Common myeloid progenitor, CD34-positive (primary cell): Measurements from ENCODE around the gene TMEM8B.

Source experiments
- CTCF ChIA-PET: fragments of 350-600 bp; sonication (Branson Sonifier 250); formaldehyde crosslinking; loops from one replicate; lab custom pipeline; 2021; ENCODE audit warnings: antibody characterized with exemption; lab: Charles Lee
- POLR2A ChIA-PET: fragments of 350-600 bp; sonication (Branson Sonifier 250); formaldehyde crosslinking; loops from one replicate; lab custom pipeline; 2021; ENCODE audit warnings: antibody characterized with exemption; lab: Charles Lee
- DNase-seq, 3 donors: peaks; one replicate each; pipeline versions ENCODE4 v3.0.0 to v3.0.0-alpha.2; 2013
- H3K27ac ChIP-seq, 2 experiments: 1 replicate in 1 of 2; 2 replicates in 1 of 2; pipeline ENCODE4 v1.7.0; 2013; ENCODE audit warnings: inconsistent platforms in 2 of 2, low read length in 2 of 2, mild to moderate bottlenecking in 2 of 2, low read depth in 1 of 2, moderate library complexity in 1 of 2; ENCODE audit not compliant: severe bottlenecking in 2 of 2, insufficient read depth in 1 of 2, poor library complexity in 1 of 2
- H3K27me3 ChIP-seq, 5 experiments: replicated peaks in 2 of 5; 1 replicate in 3 of 5; 2 replicates in 2 of 5; pipeline versions ENCODE4 v1.6.1 to v1.7.0; 2013; ENCODE audit warnings: low read length in 4 of 5, mild to moderate bottlenecking in 2 of 5, moderate library complexity in 2 of 5, inconsistent platforms in 1 of 5; ENCODE audit not compliant: insufficient read depth in 5 of 5, control insufficient read depth in 4 of 5
- H3K36me3 ChIP-seq, 4 experiments: 1 replicate in 2 of 4; 2 replicates in 2 of 4; pipeline versions ENCODE4 v1.6.1 to v1.7.0; 2013; ENCODE audit warnings: low read length in 3 of 4, control low read depth in 1 of 4, mild to moderate bottlenecking in 1 of 4; ENCODE audit not compliant: control insufficient read depth in 4 of 4, insufficient read depth in 4 of 4
- H3K4me1 ChIP-seq, 4 experiments: 1 replicate in 3 of 4; 2 replicates in 1 of 4; pipeline versions ENCODE4 v1.6.1 to v1.7.1; 2013; ENCODE audit warnings: low read length in 3 of 4, mild to moderate bottlenecking in 3 of 4, control low read depth in 1 of 4, inconsistent platforms in 1 of 4, moderate library complexity in 1 of 4; ENCODE audit not compliant: control insufficient read depth in 4 of 4, insufficient read depth in 4 of 4; ENCODE audit errors: control extremely low read depth in 1 of 4
- H3K4me3 ChIP-seq, 7 experiments: 1 replicate in 4 of 7; 2 replicates in 3 of 7; pipeline versions ENCODE4 v1.5.1 to v1.7.0; 2013; ENCODE audit warnings: mild to moderate bottlenecking in 7 of 7, low read length in 6 of 7, moderate library complexity in 6 of 7, inconsistent platforms in 2 of 7, low read depth in 2 of 7, control low read depth in 1 of 7; ENCODE audit not compliant: insufficient read depth in 4 of 7, control insufficient read depth in 1 of 7; ENCODE audit errors: extremely low read depth in 1 of 7
- H3K9me3 ChIP-seq, 5 experiments: 1 replicate in 4 of 5; 2 replicates in 1 of 5; pipeline versions ENCODE4 v1.6.1 to v1.7.1; 2013; ENCODE audit warnings: low read length in 4 of 5, mild to moderate bottlenecking in 2 of 5, inconsistent platforms in 1 of 5, low read depth in 1 of 5, moderate library complexity in 1 of 5; ENCODE audit not compliant: control insufficient read depth in 4 of 5, insufficient read depth in 2 of 5; ENCODE audit errors: control extremely low read depth in 1 of 5
- WGBS: methylation state at CpG from one replicate; pipeline ENCODE4 v1.1.5; 2013; ENCODE audit not compliant: insufficient coverage; 5-methylcytosine and 5-hydroxymethylcytosine counted together

The TMEM8B gene

DNA sequence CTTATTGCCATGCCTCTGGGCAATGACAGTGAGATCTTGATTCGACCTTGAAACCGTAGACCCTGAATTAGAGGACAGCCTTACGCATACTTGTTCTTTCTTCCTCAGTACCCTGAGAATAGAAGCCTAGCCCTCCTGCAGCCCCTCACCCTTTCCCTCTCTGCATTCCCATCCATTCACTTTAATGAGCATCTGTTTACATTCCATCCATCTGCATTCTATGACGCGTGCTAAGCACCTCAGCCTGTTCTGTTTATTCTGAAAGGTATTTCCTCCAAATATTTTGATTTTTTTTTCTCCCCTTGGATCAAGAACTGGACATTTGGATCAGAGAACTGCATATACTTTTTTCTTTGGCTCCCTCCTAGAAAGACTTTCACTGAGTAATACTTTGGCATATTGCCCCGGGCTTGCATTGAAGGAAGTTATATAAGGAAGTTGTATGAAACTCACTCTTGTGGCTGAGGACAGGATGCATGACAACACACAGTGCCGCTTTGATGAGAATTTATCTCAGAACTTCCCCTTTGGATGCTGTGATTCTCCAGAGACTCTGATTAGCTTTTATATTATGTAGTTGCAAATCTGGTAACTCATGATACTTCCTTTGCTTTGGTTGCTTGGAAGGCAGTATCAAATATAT, 15.7 kb downstream of the TMEM8B start:
- CTCF ChIA-PET, result interaction anchor here (0.6 to 3.0 kb wide), 10 partner anchors 8 to 62 kb away, joined by 3 to 21 read pairs (median 4); no protein-coding TSS in a partner anchor
- no peak overlapping the region for H3K4me3 ChIP-seq
- 50% methylated on average over 6 of the region's 7 CpGs for WGBS

DNA sequence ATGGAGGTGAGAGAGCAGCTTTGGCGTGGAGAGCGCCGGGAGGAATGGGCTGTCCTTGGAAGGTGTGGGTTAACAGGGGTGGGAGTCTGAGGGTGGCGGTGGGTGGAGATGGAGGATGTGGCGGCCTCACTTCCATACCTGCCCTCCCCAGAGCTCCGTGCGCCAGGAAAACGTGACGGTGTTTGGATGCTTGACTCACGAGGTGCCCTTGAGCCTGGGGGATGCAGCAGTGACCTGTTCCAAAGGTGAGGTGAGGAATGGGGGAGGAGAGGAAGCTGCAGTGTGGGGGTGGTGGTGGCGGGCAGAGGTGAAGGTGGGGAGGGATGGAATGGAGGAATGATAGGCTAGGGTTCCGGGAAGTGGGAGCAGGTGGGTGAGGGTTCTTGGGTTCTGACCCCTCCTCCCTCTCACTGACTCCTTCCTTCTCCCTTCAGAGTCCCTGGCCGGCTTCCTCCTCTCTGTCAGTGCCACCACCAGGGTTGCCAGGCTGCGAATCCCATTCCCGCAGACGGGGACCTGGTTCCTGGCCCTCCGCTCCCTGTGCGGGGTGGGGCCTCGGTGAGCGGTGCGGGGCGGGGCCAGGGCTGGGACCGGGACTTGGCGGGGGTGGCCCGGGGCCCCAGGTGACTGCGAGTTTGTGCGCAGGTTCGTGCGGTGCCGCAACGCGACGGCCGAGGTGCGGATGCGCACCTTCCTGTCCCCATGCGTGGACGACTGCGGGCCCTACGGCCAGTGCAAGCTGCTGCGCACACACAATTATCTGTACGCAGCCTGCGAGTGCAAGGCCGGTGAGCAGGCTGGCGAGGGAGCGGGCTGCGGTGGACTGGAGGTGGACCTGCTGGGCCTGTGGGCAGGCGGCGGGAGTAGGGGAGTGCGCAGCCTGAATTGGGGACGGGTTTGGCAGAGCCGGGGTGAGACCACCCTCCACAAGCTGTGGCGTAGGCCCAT, 17.1 kb downstream of the TMEM8B start:
- 48% methylated on average over 43 of the region's 53 CpGs for WGBS
- no peaks in the 10 kb centered on the region for H3K36me3 ChIP-seq
- H3K4me3 ChIP-seq, result no peak overlapping the region
- no peak overlapping the region for H3K27ac ChIP-seq
- peaks cover 7 to 27% (median 7%) of the 10 kb centered on the region in 4 experiments for H3K4me1 ChIP-seq
- no peak for DNase-seq
- ChIA-PET POLR2A (interaction anchor here (0.6 to 0.7 kb wide), 2 partner anchors 10 to 64 kb away, joined by 3 to 4 read pairs; no protein-coding TSS in a partner anchor), CTCF (interaction anchor here (0.9 to 3.0 kb wide), 7 partner anchors 11 to 55 kb away, joined by 3 to 21 read pairs (median 5); no protein-coding TSS in a partner anchor)
- H3K9me3 ChIP-seq, result no peaks in the 10 kb centered on the region
- H3K27me3 ChIP-seq, result peaks cover 12 to 76% (median 34%) of the 10 kb centered on the region in 5 experiments

More for the DNA sequence above, 15.7 kb downstream of the TMEM8B start:
- DNase-seq, result peak; percentile 92 to 98 (median 97)
- H3K9me3 ChIP-seq, result no peaks in the 10 kb centered on the region
- no peak overlapping the region for H3K27ac ChIP-seq
- POLR2A ChIA-PET, result interaction anchor here (1.1 kb wide), 1 partner anchor 88 kb away, joined by 3 read pairs; no protein-coding TSS in a partner anchor
- H3K4me1 ChIP-seq, result peaks cover 7 to 27% (median 7%) of the 10 kb centered on the region in 4 experiments
- no peaks in the 10 kb centered on the region for H3K36me3 ChIP-seq
- H3K27me3 ChIP-seq, result peaks cover 12 to 80% (median 38%) of the 10 kb centered on the region in 5 experiments

DNA sequence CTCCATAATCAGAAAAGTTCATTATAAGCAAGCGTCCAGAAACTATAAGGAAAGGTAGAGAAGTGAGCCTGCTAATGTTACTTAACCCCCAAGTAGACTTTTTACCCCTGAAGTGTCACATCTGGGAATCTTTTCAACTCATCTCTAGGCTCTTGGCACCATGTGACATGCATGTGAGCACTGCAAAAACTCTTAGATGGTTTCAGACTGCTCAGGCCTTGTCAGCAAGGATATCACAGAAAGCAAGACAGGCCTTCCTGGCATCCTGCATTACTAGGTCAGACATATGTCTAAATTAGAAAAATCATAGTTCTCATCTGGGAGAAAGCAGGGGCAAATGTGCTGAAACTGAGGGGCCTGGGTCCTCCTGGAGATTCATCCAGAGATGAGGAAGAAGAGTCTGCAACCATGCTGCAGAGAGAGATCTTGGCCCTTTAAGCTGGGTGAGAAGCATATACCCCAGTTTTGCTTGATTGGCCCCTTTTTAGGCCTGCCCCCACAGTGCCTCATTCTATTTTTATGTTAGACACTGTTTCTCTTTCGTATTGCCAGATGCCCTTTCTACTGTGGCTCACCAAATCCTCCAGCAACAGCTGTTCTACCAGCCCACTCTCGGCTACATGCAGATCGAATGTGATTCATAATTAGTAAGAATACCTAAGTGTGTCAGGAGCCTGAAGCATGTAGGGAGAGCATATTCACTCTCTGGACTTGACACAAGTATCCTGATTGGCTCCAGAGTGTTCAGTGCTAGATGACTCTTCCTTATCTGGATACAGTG, 19.0 kb downstream of the TMEM8B start:
- Histone ChIP-seq H3K27ac (no peak overlapping the region), H3K36me3 (no peaks in the 10 kb centered on the region), H3K27me3 (peaks cover 12 to 76% (median 40%) of the 10 kb centered on the region in 5 experiments), H3K4me1 (peaks cover 7 to 27% (median 7%) of the 10 kb centered on the region in 4 experiments), H3K9me3 (no peaks in the 10 kb centered on the region), H3K4me3 (no peak overlapping the region)
- ChIA-PET POLR2A (no interaction called here), CTCF (interaction anchor here (1.1 to 1.3 kb wide), 3 partner anchors 13 to 58 kb away, joined by 3 to 4 read pairs (median 4); no protein-coding TSS in a partner anchor)
- peak in 2 of 3 donors; percentile 18 to 19 for DNase-seq
- WGBS, result 100% methylated on average over 2 of the region's 4 CpGs

DNA sequence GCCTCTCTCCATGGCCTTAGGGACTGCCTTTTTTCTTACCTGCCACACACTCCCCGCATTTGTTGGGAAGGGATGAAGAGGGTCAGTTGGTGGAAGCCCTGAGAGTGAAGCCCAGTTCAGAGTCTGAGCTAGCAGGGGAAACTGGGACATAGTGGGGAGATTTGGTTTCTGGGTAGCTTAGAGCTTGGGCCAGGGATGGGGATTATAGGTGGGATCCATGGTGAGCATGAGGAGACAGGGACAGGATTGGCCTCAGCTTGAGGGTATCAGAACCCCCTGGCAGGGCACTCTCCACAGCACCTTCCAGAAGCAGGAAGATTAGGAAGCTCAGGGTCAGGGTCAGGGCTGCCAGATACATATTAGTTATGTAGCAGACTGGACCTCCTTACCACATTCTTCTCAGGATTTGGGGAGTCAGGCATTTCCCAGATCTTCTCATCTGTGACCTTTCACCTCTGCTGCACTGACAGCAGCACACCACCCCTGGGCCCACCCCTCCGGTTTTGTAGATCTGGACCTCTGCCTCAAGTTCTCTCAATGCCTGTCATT, 23.3 kb downstream of the TMEM8B start:
- ChIA-PET POLR2A (no interaction called here), CTCF (interaction anchor here (1.4 to 1.8 kb wide), 3 partner anchors 9 to 26 kb away, joined by 5 read pairs; no protein-coding TSS in a partner anchor)
- no peak overlapping the region for H3K4me3 ChIP-seq
- 94% methylated on average over 2 of the region's 2 CpGs for WGBS
- H3K27me3 ChIP-seq, result peaks cover 4 to 89% (median 34%) of the 10 kb centered on the region in 5 experiments
- no peaks in the 10 kb centered on the region for H3K4me1 ChIP-seq
- H3K9me3 ChIP-seq, result no peaks in the 10 kb centered on the region
- no peaks in the 10 kb centered on the region for H3K36me3 ChIP-seq
- H3K27ac ChIP-seq, result no peak overlapping the region
- no peak for DNase-seq

DNA sequence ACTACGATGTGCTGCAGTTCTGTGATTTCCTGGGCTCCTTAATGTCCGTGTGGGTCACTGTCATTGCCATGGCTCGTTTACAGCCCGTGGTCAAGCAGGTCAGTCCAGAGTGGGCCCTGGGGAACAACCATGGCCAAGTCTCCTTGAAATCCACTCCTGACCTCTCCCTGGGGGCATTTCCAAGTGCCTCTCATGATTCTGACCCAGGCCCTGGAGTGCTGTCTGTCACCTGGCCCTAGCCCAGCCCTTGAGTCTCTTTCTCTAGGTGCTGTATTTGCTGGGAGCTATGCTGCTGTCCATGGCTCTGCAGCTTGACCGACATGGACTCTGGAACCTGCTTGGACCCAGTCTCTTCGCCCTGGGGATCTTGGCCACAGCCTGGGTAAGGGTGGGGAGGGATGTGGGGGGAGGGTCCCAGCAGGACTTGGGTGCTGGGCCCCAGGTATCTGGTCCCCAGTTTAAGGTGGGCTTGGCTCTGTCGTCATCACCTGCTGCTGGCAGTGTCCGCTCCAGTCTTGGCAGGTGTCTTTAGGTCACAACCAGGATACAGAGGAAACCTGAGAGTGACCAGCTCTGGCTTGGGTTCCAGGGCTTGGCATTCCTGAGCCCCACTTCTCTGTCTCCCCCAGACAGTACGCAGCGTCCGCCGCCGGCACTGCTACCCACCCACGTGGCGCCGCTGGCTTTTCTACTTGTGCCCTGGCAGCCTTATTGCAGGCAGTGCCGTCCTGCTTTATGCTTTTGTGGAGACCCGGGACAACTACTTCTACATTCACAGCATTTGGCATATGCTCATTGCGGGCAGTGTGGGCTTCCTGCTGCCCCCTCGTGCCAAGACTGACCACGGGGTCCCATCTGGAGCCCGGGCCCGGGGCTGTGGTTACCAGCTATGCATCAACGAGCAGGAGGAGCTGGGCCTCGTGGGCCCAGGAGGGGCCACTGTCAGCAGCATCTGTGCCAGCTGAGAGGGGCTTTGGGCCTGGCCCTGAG, 24.1 kb downstream of the TMEM8B start:
- Histone ChIP-seq H3K36me3 (no peaks in the 10 kb centered on the region), H3K27me3 (peaks cover 0 to 83% (median 29%) of the 10 kb centered on the region in 5 experiments), H3K27ac (no peak overlapping the region), H3K4me3 (no peak overlapping the region), H3K9me3 (no peaks in the 10 kb centered on the region), H3K4me1 (no peaks in the 10 kb centered on the region)
- CTCF ChIA-PET, result interaction anchor here (0.7 to 1.8 kb wide), 4 partner anchors 8 to 63 kb away, joined by 3 to 5 read pairs (median 4); no protein-coding TSS in a partner anchor
- WGBS, result 97% methylated on average over 21 of the region's 25 CpGs
- POLR2A ChIA-PET, result no interaction called here
- no peak for DNase-seq
